ENCODE measurements around the gene PPP2R2C. TPM values are rescaled to one million over a fixed set of nuclear protein-coding genes. Genes with fewer than 3 reads are reported as not detected.

Gene PPP2R2C
- polyA plus RNA-seq, 1 of the 3 experiments (the other 2 are of a cell fraction), result 0.21 TPM

DNA sequence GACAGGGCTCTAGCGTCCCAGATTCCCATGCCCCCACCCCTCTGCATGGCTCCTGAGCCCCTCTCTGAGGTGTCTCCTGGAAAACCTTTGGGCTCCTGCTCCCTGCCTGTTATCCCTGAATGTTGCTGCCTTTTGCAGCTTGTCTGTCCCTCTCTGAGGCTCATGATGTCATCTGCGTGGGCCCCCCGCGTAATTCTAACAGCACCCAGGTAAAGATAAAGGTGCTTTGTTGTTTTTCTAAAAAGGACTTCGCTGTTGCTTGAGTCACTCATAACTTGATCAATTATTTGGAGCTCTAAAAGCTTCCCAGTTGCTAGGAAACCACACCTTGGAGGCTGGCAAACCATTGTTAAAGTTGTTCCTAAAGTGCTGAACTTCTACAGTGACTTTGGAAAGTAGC is 166.1 kb downstream of the PPP2R2C start:
- Histone ChIP-seq H3K36me3 (replicated peaks in 1 of 2; ENCODE audit: control insufficient read depth in 1 of 2, insufficient read depth in 2 of 2, low read length in 1 of 2) (peaks cover 0 to 17% of the 10 kb centered on the region in 2 experiments), H3K4me2 (no peak overlapping the region), H3K79me2 (ENCODE audit: insufficient read depth) (no peaks in the 10 kb centered on the region), H4K20me1 (ENCODE audit: insufficient read depth) (no peaks in the 10 kb centered on the region), H3K27me3 (ENCODE audit: insufficient read depth) (no peaks in the 10 kb centered on the region; the same call in 1 of the 2 replicates), H3K9ac (no peak overlapping the region), H3F3A (replicated peaks; ENCODE audit: insufficient read depth) (no peaks in the 10 kb centered on the region), H2AFZ (ENCODE audit: low read depth) (no peak overlapping the region), H3K4me3 (ENCODE audit: low read depth in 2 of 2, low read length in 1 of 2) (no peak overlapping the region), H3K9me2 (no peaks in the 10 kb centered on the region), H3K27ac (ENCODE audit: low read depth in 2 of 2, low read length in 1 of 2) (no peak overlapping the region), H3K4me1 (ENCODE audit: control insufficient read depth in 1 of 2, insufficient read depth in 2 of 2, low read depth in 1 of 2, low read length in 1 of 2) (peaks cover 0 to 4% of the 10 kb centered on the region in 2 experiments; a peak in 1 of 4 replicates), H3K9me3 (no peaks in the 10 kb centered on the region)
- no peak for DNase-seq
- ChIA-PET CTCF (interaction anchor here (0.9 to 17.5 kb wide), 4 partner anchors 24 to 56 kb away, joined by 4 to 133 read pairs (median 4); no protein-coding TSS in a partner anchor), POLR2A (no interaction called here)
- WGBS (ENCODE audit: low lambda C conversion rate), result 71% methylated on average over 4 of the region's 5 CpGs
- no peak for TF ChIP-seq POLR2AphosphoS5 (IDR thresholded peaks at IDR 0.05; ENCODE audit: low read depth, low read length)
- TF ChIP-seq TAF1 (IDR thresholded peaks at IDR 0.05; ENCODE audit: borderline replicate concordance, low read depth, low read length), result no peak
- TF ChIP-seq EZH2phosphoT487 (IDR thresholded peaks at IDR 0.05; ENCODE audit: borderline replicate concordance, low read depth), result no peak
- no peak for TF ChIP-seq SIN3A (IDR thresholded peaks at IDR 0.05; ENCODE audit: borderline replicate concordance, low read depth, low read length)
- TF ChIP-seq TEAD4 (IDR thresholded peaks at IDR 0.05; ENCODE audit: borderline replicate concordance, insufficient read depth), result no peak
- no peak for TF ChIP-seq SMC3 (IDR thresholded peaks at IDR 0.05; ENCODE audit: low read depth, low read length)
- TF ChIP-seq GATA2 (CRISPR knock-in tag; IDR thresholded peaks at IDR 0.05), result no peak
- TF ChIP-seq NRF1 (IDR thresholded peaks at IDR 0.05; ENCODE audit: low read depth, low read length), result no peak
- TF ChIP-seq, protein P1, sequence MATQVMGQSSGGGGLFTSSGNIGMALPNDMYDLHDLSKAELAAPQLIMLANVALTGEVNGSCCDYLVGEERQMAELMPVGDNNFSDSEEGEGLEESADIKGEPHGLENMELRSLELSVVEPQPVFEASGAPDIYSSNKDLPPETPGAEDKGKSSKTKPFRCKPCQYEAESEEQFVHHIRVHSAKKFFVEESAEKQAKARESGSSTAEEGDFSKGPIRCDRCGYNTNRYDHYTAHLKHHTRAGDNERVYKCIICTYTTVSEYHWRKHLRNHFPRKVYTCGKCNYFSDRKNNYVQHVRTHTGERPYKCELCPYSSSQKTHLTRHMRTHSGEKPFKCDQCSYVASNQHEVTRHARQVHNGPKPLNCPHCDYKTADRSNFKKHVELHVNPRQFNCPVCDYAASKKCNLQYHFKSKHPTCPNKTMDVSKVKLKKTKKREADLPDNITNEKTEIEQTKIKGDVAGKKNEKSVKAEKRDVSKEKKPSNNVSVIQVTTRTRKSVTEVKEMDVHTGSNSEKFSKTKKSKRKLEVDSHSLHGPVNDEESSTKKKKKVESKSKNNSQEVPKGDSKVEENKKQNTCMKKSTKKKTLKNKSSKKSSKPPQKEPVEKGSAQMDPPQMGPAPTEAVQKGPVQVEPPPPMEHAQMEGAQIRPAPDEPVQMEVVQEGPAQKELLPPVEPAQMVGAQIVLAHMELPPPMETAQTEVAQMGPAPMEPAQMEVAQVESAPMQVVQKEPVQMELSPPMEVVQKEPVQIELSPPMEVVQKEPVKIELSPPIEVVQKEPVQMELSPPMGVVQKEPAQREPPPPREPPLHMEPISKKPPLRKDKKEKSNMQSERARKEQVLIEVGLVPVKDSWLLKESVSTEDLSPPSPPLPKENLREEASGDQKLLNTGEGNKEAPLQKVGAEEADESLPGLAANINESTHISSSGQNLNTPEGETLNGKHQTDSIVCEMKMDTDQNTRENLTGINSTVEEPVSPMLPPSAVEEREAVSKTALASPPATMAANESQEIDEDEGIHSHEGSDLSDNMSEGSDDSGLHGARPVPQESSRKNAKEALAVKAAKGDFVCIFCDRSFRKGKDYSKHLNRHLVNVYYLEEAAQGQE (IDR thresholded peaks at IDR 0.05; ENCODE audit: low read depth, low read length), result no peak
- TF ChIP-seq ELF1 (IDR thresholded peaks at IDR 0.05), result no peak
- TF ChIP-seq, protein P2, sequence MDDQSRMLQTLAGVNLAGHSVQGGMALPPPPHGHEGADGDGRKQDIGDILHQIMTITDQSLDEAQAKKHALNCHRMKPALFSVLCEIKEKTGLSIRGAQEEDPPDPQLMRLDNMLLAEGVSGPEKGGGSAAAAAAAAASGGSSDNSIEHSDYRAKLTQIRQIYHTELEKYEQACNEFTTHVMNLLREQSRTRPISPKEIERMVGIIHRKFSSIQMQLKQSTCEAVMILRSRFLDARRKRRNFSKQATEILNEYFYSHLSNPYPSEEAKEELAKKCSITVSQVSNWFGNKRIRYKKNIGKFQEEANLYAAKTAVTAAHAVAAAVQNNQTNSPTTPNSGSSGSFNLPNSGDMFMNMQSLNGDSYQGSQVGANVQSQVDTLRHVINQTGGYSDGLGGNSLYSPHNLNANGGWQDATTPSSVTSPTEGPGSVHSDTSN (IDR thresholded peaks at IDR 0.05), result no peak
- no peak for TF ChIP-seq EP300 (IDR thresholded peaks at IDR 0.05; ENCODE audit: borderline replicate concordance in 1 of 2, low read depth in 1 of 2, low read length in 1 of 2)
- no peak for TF ChIP-seq MAX (IDR thresholded peaks at IDR 0.05; ENCODE audit: low read depth)
- TF ChIP-seq, protein P3, sequence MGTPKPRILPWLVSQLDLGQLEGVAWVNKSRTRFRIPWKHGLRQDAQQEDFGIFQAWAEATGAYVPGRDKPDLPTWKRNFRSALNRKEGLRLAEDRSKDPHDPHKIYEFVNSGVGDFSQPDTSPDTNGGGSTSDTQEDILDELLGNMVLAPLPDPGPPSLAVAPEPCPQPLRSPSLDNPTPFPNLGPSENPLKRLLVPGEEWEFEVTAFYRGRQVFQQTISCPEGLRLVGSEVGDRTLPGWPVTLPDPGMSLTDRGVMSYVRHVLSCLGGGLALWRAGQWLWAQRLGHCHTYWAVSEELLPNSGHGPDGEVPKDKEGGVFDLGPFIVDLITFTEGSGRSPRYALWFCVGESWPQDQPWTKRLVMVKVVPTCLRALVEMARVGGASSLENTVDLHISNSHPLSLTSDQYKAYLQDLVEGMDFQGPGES (IDR thresholded peaks at IDR 0.05; ENCODE audit: low read depth, low read length), result no peak
- no peak for TF ChIP-seq JUND (IDR thresholded peaks at IDR 0.05)
- no peak for TF ChIP-seq MXI1 (IDR thresholded peaks at IDR 0.05; ENCODE audit: low read depth, low read length)
- no peak for TF ChIP-seq CHD2 (IDR thresholded peaks at IDR 0.05; ENCODE audit: low read length, partially characterized antibody)

Data from SK-N-SH (cell line).